Body of pancreas (tissue), 4 donors: ENCODE results near the gene PPID. TPM values are rescaled to one million over a fixed set of nuclear protein-coding genes. Genes with fewer than 3 reads are reported as not detected.
A peak's percentile ranks its signal among the peaks of the same experiment; 100 is the strongest.

Experiments
- ATAC-seq: fragments of 150-250 bp; one replicate; pipeline ENCODE4 v1.9.1; 2016
- DNase-seq, 4 donors: peaks; one replicate each; pipeline ENCODE4 v3.0.0-alpha.2; 2019
- H3K27ac ChIP-seq, 4 donors: fragments of 200-600 bp; sonication (generic); 1 replicate in 3 of 4; 2 replicates in 1 of 4; pipeline versions ENCODE4 v1.5.1 to v1.6.1; 2016 to 2019; ENCODE audit warnings: mild to moderate bottlenecking in 1 of 4, mixed read lengths in 1 of 4, moderate library complexity in 1 of 4
- H3K27me3 ChIP-seq, 2 donors: fragments of 200-600 bp; sonication (generic); one replicate each; pipeline ENCODE4 v1.6.0; 2016; ENCODE audit warnings: mild to moderate bottlenecking in 1 of 2
- H3K36me3 ChIP-seq, 2 donors: fragments of 200-600 bp; sonication (generic); replicated peaks in 1 of 2; 2 replicates each; pipeline ENCODE4 v1.5.1; 2016; ENCODE audit warnings: low read depth in 2 of 2; ENCODE audit not compliant: insufficient read depth in 1 of 2
- H3K4me1 ChIP-seq: fragments of 200-600 bp; sonication (generic); one replicate; pipeline ENCODE4 v1.6.0; 2016
- H3K4me3 ChIP-seq, 2 donors: fragments of 200-600 bp; sonication (generic); 1 replicate in 1 of 2; 2 replicates in 1 of 2; pipeline ENCODE4 v1.5.1; 2016 to 2019
- H3K9me3 ChIP-seq, 3 donors: fragments of 200-600 bp; sonication (generic); 1 replicate in 2 of 3; 2 replicates in 1 of 3; pipeline ENCODE4 v1.5.1; 2016
- POLR2A ChIP-seq, 3 donors: fragments of 450-650 bp; IDR thresholded peaks; one replicate each; pipeline ENCODE4 v1.6.1; 2016; ENCODE audit warnings: antibody characterized with exemption in 3 of 3, mild to moderate bottlenecking in 2 of 3
- WGBS, 2 donors: methylation state at CpG; one replicate each; pipeline ENCODE4 v1.1.5; 2017; 5-methylcytosine and 5-hydroxymethylcytosine counted together
- intact Hi-C: fragments of 100-400 bp; cut with DNase I; formaldehyde crosslinking; loops from one replicate; pipeline ENCODE4 v1.15.1; 2023
- total RNA-seq, 2 donors: library from RNA; depleted of rRNA; stranded (reverse); fragments of >200 nt; gene quantifications; one replicate each; pipeline ENCODE4 v1.1.0, GENCODE V29; 2016
- TF ChIP-seq, protein P1 (sequence below), 7 experiments: fragments of 450-650 bp in 4 of 7; fragments of 200-600 bp in 3 of 7; sonication (generic) in 3 of 7; IDR thresholded peaks; one replicate each; pipeline ENCODE4 v1.5.1; 2016 to 2019; ENCODE audit warnings: antibody characterized with exemption in 7 of 7

PPID gene
- total RNA-seq: 10 to 100 TPM; 15.5 to 19.7 TPM

GRCh38 chr4:158722917-158723793 lies at the start of gene PPID:
Gene PPID, minus strand, starts transcription at chr4:158723396. Its CDS starts 108 bp downstream, at chr4:158723288.
- intact Hi-C loops: loop anchor here (10.0 kb wide), 1 partner anchor 482 kb away; no protein-coding TSS in a partner anchor
- WGBS, 2 donors: 0 to 2% methylated on average over 15 to 65 of the region's 65 CpGs

GRCh38 chr4:158771776-158772175 lies 48.6 kb upstream of the PPID start:
- intact Hi-C loops: loop anchor here (10.0 kb wide), 1 partner anchor 53 kb away; no protein-coding TSS in a partner anchor
- Histone ChIP-seq H3K27me3 (no peaks in the 10 kb centered on the region), H3K27ac (peak overlapping the region in 3 of 4 donors; percentile 8 to 18 (median 14)), H3K36me3 (no peaks in the 10 kb centered on the region), H3K4me1 (peaks cover 49% of the 10 kb centered on the region), H3K9me3 (no peaks in the 10 kb centered on the region), H3K4me3 (no peak overlapping the region)
- TF ChIP-seq, protein P1, sequence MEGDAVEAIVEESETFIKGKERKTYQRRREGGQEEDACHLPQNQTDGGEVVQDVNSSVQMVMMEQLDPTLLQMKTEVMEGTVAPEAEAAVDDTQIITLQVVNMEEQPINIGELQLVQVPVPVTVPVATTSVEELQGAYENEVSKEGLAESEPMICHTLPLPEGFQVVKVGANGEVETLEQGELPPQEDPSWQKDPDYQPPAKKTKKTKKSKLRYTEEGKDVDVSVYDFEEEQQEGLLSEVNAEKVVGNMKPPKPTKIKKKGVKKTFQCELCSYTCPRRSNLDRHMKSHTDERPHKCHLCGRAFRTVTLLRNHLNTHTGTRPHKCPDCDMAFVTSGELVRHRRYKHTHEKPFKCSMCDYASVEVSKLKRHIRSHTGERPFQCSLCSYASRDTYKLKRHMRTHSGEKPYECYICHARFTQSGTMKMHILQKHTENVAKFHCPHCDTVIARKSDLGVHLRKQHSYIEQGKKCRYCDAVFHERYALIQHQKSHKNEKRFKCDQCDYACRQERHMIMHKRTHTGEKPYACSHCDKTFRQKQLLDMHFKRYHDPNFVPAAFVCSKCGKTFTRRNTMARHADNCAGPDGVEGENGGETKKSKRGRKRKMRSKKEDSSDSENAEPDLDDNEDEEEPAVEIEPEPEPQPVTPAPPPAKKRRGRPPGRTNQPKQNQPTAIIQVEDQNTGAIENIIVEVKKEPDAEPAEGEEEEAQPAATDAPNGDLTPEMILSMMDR (IDR thresholded peaks at IDR 0.05): no peak
- TF ChIP-seq POLR2A (IDR thresholded peaks at IDR 0.05): no peak
- WGBS, 2 donors: 41 to 48% methylated on average over 2 of the region's 2 CpGs
- DNase-seq (no peak), ATAC-seq (no peak)

More at GRCh38 chr4:158722917-158723793, at the start of gene PPID:
- peak; percentile 57 to 89 (median 85) for TF ChIP-seq POLR2A (IDR thresholded peaks at IDR 0.05)
- TF ChIP-seq, protein P1 (IDR thresholded peaks at IDR 0.05): peak in 1 of 7 experiments; percentile 8
- H3K27me3 ChIP-seq: no peaks in the 10 kb centered on the region
- H3K9me3 ChIP-seq: no peaks in the 10 kb centered on the region
- peak; percentile 96 for ATAC-seq
- H3K4me3 ChIP-seq: peak within 1 kb of the TSS; percentile 40 to 54
- DNase-seq: peak; percentile 78 to 88 (median 84)
- peaks cover 0 to 14% of the 10 kb centered on the region in 2 donors for H3K36me3 ChIP-seq
- H3K4me1 ChIP-seq: peaks cover 13% of the 10 kb centered on the region
- H3K27ac ChIP-seq: peak within 1 kb of the TSS; percentile 75 to 87 (median 85)

DNA sequence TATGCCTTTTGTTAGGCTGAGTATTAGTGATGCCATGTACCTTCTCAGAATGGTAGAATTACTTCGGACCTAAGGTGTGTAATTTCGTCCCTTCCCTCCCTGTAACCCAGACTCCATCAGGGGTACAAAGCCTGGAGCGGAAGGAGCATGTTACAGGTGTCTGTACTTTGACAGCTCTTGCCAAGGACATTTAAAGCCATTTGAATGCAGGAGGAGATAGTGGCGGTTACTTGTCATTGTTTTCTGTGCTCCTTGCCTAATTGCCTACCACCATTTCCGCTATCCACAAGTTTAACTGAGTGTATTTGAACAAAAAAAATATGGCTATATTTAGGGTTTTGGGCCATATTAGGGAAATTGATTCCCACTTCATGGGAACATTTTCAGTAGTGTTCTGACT lies 47.5 kb upstream of the PPID start:
- H3K4me3 ChIP-seq: no peak overlapping the region
- no peak for TF ChIP-seq POLR2A (IDR thresholded peaks at IDR 0.05)
- TF ChIP-seq, protein P1 (IDR thresholded peaks at IDR 0.05): no peak
- ATAC-seq (no peak), DNase-seq (no peak)
- intact Hi-C loops: loop anchor here (10.0 kb wide), 1 partner anchor 54 kb away; no protein-coding TSS in a partner anchor
- no peaks in the 10 kb centered on the region for H3K36me3 ChIP-seq
- H3K4me1 ChIP-seq: peaks cover 44% of the 10 kb centered on the region
- H3K9me3 ChIP-seq: no peaks in the 10 kb centered on the region
- no peaks in the 10 kb centered on the region for H3K27me3 ChIP-seq
- H3K27ac ChIP-seq: peak overlapping the region in 1 of 4 donors; percentile 14
- WGBS, 2 donors: 45 to 52% methylated on average over 5 of the region's 5 CpGs

GRCh38 chr4:158769175-158769921 lies 46.2 kb upstream of the PPID start:
- TF ChIP-seq, protein P1 (IDR thresholded peaks at IDR 0.05): no peak
- peak in 1 of 3 donors; percentile 26 for TF ChIP-seq POLR2A (IDR thresholded peaks at IDR 0.05)
- ATAC-seq (peak; percentile 49), DNase-seq (peak; percentile 27 to 54 (median 46))
- H3K27me3 ChIP-seq: no peaks in the 10 kb centered on the region
- peaks cover 31% of the 10 kb centered on the region for H3K4me1 ChIP-seq
- H3K27ac ChIP-seq: peak overlapping the region; percentile 82 to 97 (median 89)
- intact Hi-C loops: loop anchor here (10.0 kb wide), 1 partner anchor 75 kb away; no protein-coding TSS in a partner anchor
- peak overlapping the region; percentile 62 to 78 for H3K4me3 ChIP-seq
- 0 to 1% methylated on average over 20 to 42 of the region's 49 CpGs for WGBS, 2 donors
- no peaks in the 10 kb centered on the region for H3K36me3 ChIP-seq
- H3K9me3 ChIP-seq: no peaks in the 10 kb centered on the region
